CD4-positive, alpha-beta T cell (primary cell): Measurements from ENCODE around the gene IQSEC1. TPM values are rescaled to one million over a fixed set of nuclear protein-coding genes. Genes with fewer than 3 reads are reported as not detected.

Source experiments
- ATAC-seq: fragments of 200-7000 bp; cut with Tn5 transposase; one replicate; pipeline ENCODE4 v1.10.0; 2022; ENCODE audit warnings: mild to moderate bottlenecking; ENCODE audit not compliant: poor library complexity
- CTCF ChIA-PET: fragments of 350-600 bp; sonication (Branson Sonifier 250); formaldehyde crosslinking; loops from one replicate; lab custom pipeline; 2021; ENCODE audit warnings: antibody characterized with exemption, inconsistent platforms; lab: Charles Lee
- POLR2A ChIA-PET: fragments of 350-600 bp; sonication (Branson Sonifier 250); formaldehyde crosslinking; loops from one replicate; lab custom pipeline; 2021; ENCODE audit warnings: antibody characterized with exemption, inconsistent platforms; lab: Charles Lee
- DNase-seq, 14 experiments: peaks; one replicate each; pipeline ENCODE4 v3.0.0-alpha.2; 2013 to 2020; ENCODE audit warnings: mixed read lengths in 2 of 14
- H3K27ac ChIP-seq, 2 donors: one replicate each; pipeline versions ENCODE4 v1.5.1 to v1.7.0; 2013; ENCODE audit warnings: low read length in 2 of 2, low read depth in 1 of 2, mild to moderate bottlenecking in 1 of 2
- H3K27me3 ChIP-seq, 2 experiments: 1 replicate in 1 of 2; 2 replicates in 1 of 2; pipeline versions ENCODE4 v1.6.1 to v1.7.0; 2013; ENCODE audit warnings: low read length in 2 of 2, control low read depth in 1 of 2, mild to moderate bottlenecking in 1 of 2, moderate library complexity in 1 of 2; ENCODE audit not compliant: insufficient read depth in 2 of 2, control insufficient read depth in 1 of 2
- H3K36me3 ChIP-seq: one replicate; pipeline ENCODE4 v1.6.1; 2013; ENCODE audit warnings: low read length, control low read depth; ENCODE audit not compliant: insufficient read depth
- H3K4me1 ChIP-seq: one replicate; pipeline ENCODE4 v1.6.1; 2013; ENCODE audit warnings: low read length, control low read depth; ENCODE audit not compliant: insufficient read depth
- H3K4me3 ChIP-seq: one replicate; pipeline ENCODE4 v1.5.1; 2013; ENCODE audit warnings: mild to moderate bottlenecking, low read length, moderate library complexity
- H3K9me3 ChIP-seq, 2 experiments: 1 replicate in 1 of 2; 2 replicates in 1 of 2; pipeline versions ENCODE4 v1.6.1 to v1.7.0; 2013; ENCODE audit warnings: low read length in 2 of 2, mild to moderate bottlenecking in 2 of 2, control low read depth in 1 of 2, moderate library complexity in 1 of 2; ENCODE audit not compliant: control insufficient read depth in 1 of 2, insufficient read depth in 1 of 2
- H3K27ac Mint-ChIP-seq: one replicate; pipeline ENCODE4 v1.8.0; 2020; ENCODE audit warnings: mixed read lengths
- H3K27me3 Mint-ChIP-seq: one replicate; pipeline ENCODE4 v1.8.0; 2021; ENCODE audit warnings: mixed read lengths
- H3K36me3 Mint-ChIP-seq: one replicate; pipeline ENCODE4 v1.8.0; 2021; ENCODE audit warnings: low read depth, mixed read lengths
- H3K4me1 Mint-ChIP-seq: one replicate; pipeline ENCODE4 v1.8.0; 2021; ENCODE audit warnings: low read depth, mixed read lengths
- H3K4me3 Mint-ChIP-seq: one replicate; pipeline ENCODE4 v1.8.0; 2020; ENCODE audit warnings: mild to moderate bottlenecking, mixed read lengths
- H3K9me3 Mint-ChIP-seq: one replicate; pipeline ENCODE4 v1.8.0; 2020; ENCODE audit warnings: mixed read lengths
- intact Hi-C, 2 experiments: fragments of 100-400 bp; cut with DNase I in 1 of 2; cut with micrococcal nuclease in 1 of 2; formaldehyde crosslinking; loops; one replicate each; pipeline versions ENCODE4 v1.15.1 to v1.9.0; 2023 to 2025; cut with DNase I, micrococcal nuclease
- total RNA-seq, 174 experiments: library from RNA in 2 of 174; stranded (reverse) in 2 of 174; gene quantifications; one replicate each; pipeline ENCODE4 v1.2.3 and lab custom pipeline; 2021 to 2026
- TF ChIP-seq, protein P1 (sequence below): fragments of 200-600 bp; IDR thresholded peaks from one replicate; pipeline ENCODE4 v1.8.0; 2022; ENCODE audit warnings: antibody characterized with exemption, mild to moderate bottlenecking

IQSEC1 gene
- total RNA-seq, 2 experiments from 2014 or later: 102 to 108 TPM

DNA sequence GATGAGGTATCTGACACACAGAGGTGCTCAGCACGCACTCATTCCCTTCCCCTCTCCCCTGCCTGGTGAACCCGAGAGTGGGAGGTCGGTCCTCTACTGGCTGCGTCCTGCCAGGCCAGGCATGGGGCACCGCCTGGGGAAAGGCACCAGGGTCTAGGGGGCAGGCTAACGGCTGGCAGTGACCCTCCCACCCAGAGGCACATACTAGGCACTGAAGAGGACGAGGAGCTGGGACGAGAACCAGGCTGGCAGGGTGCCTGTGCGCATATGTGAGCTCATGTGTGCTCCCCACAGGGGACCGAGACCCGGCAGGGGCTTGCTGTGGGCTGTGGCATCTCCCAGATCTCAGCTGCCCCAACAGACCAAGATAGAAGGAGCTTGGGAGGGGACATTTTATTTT is 86.7 kb downstream of the IQSEC1 start:
- TF ChIP-seq, protein P1, sequence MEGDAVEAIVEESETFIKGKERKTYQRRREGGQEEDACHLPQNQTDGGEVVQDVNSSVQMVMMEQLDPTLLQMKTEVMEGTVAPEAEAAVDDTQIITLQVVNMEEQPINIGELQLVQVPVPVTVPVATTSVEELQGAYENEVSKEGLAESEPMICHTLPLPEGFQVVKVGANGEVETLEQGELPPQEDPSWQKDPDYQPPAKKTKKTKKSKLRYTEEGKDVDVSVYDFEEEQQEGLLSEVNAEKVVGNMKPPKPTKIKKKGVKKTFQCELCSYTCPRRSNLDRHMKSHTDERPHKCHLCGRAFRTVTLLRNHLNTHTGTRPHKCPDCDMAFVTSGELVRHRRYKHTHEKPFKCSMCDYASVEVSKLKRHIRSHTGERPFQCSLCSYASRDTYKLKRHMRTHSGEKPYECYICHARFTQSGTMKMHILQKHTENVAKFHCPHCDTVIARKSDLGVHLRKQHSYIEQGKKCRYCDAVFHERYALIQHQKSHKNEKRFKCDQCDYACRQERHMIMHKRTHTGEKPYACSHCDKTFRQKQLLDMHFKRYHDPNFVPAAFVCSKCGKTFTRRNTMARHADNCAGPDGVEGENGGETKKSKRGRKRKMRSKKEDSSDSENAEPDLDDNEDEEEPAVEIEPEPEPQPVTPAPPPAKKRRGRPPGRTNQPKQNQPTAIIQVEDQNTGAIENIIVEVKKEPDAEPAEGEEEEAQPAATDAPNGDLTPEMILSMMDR: no peak
- Mint-ChIP-seq H3K4me3 (no peak overlapping the region), H3K27ac (no peak overlapping the region), H3K9me3 (no peaks in the 10 kb centered on the region), H3K27me3 (no peaks in the 10 kb centered on the region), H3K36me3 (peaks cover 31% of the 10 kb centered on the region), H3K4me1 (peaks cover 76% of the 10 kb centered on the region)
- DNase-seq: peak in 1 of 14 experiments; percentile 1
- H3K9me3 ChIP-seq: no peaks in the 10 kb centered on the region
- no peak overlapping the region for H3K4me3 ChIP-seq
- H3K36me3 ChIP-seq: peaks cover 41% of the 10 kb centered on the region
- H3K27me3 ChIP-seq: no peaks in the 10 kb centered on the region
- ATAC-seq: no peak
- intact Hi-C loops: no loop called here
- ChIA-PET POLR2A (no interaction called here), CTCF (interaction anchor here (2.3 kb wide), 1 partner anchor 9 kb away, joined by 7 read pairs; no protein-coding TSS in a partner anchor)
- H3K4me1 ChIP-seq: peaks cover 82% of the 10 kb centered on the region
- H3K27ac ChIP-seq: no peak overlapping the region

DNA sequence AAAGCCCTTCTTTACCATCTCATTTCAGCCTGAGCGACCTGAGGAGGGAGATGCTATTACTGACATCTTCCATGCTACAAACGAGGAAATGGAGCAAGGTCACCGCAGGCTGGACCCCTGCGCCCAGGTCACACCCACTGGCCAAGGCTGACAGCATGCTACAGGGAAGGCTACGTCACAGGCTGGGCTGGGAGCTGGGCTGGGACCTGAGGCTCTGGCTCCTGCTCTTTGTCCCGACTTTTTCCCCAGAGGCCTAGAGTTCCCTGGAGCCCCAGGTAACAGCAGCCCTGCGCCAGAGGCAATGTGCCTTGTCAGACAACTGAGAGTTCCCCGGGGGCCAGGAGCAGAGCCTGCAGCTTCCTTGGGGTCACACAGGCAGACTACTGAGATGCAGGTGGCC is 87.2 kb downstream of the IQSEC1 start:
- Mint-ChIP-seq H3K9me3 (no peaks in the 10 kb centered on the region), H3K27ac (no peak overlapping the region), H3K36me3 (peaks cover 30% of the 10 kb centered on the region), H3K27me3 (no peaks in the 10 kb centered on the region), H3K4me3 (no peak overlapping the region), H3K4me1 (peaks cover 75% of the 10 kb centered on the region)
- Histone ChIP-seq H3K9me3 (no peaks in the 10 kb centered on the region), H3K4me1 (peaks cover 77% of the 10 kb centered on the region), H3K4me3 (no peak overlapping the region), H3K27ac (no peak overlapping the region), H3K27me3 (no peaks in the 10 kb centered on the region), H3K36me3 (peaks cover 38% of the 10 kb centered on the region)
- TF ChIP-seq, protein P1: no peak
- peak in 1 of 14 experiments; percentile 2 for DNase-seq
- intact Hi-C loops: no loop called here
- POLR2A ChIA-PET: no interaction called here
- CTCF ChIA-PET: interaction anchor here (2.3 kb wide), 1 partner anchor 9 kb away, joined by 7 read pairs; no protein-coding TSS in a partner anchor
- no peak for ATAC-seq

DNA sequence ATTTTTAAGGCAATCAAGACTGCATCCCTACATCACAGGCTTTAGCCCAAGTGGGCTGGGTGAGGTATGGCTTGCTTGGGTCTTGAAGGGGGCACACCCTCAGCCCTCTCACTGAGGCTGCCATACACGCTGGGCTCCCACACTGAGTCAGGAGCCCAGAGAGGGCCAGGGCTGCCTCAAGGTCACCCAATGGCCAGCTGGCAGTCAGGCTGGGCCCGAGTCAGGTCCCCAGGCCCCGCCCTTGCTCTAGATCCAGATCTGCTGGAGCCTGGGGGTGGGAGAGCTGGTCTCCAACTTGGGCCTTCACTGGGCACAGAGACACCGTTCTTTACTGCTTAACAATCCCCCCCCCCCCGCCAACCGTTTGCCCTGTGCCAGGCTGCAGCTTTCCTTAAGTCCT is 88.1 kb downstream of the IQSEC1 start:
- Mint-ChIP-seq H3K36me3 (peaks cover 27% of the 10 kb centered on the region), H3K4me3 (no peak overlapping the region), H3K4me1 (peaks cover 75% of the 10 kb centered on the region), H3K27ac (no peak overlapping the region), H3K27me3 (no peaks in the 10 kb centered on the region), H3K9me3 (no peaks in the 10 kb centered on the region)
- Histone ChIP-seq H3K4me1 (peaks cover 69% of the 10 kb centered on the region), H3K9me3 (no peaks in the 10 kb centered on the region), H3K36me3 (peaks cover 38% of the 10 kb centered on the region), H3K27ac (no peak overlapping the region), H3K4me3 (no peak overlapping the region), H3K27me3 (no peaks in the 10 kb centered on the region)
- DNase-seq: no peak
- POLR2A ChIA-PET: interaction anchor here (1.1 kb wide), 1 partner anchor 10 kb away, joined by 3 read pairs; no protein-coding TSS in a partner anchor
- TF ChIP-seq, protein P1: no peak
- CTCF ChIA-PET: interaction anchor here (1.5 to 2.3 kb wide), 3 partner anchors 10 to 57 kb away, joined by 3 to 7 read pairs (median 7); no protein-coding TSS in a partner anchor
- ATAC-seq: no peak
- intact Hi-C loops: no loop called here
